Erythroblast (primary cell): ENCODE measurements around the gene NTM.

Experiments used
- GATA1 ChIP-seq: IDR thresholded peaks from 2 replicates; pipeline ENCODE4 v1.6.1; 2011; ENCODE audit warnings: low read depth, mild to moderate bottlenecking, control low read depth, low read length, moderate library complexity
- POLR2A ChIP-seq: IDR thresholded peaks from 2 replicates; pipeline ENCODE4 v1.6.1; 2011; ENCODE audit warnings: mild to moderate bottlenecking, low read length

GRCh38 chr11:131694526-131695424 is 324.4 kb downstream of the NTM start:
- TF ChIP-seq POLR2A (no peak), GATA1 (no peak)
